Activated CD4-positive, alpha-beta T cell treated with anti-CD3 and anti-CD28 coated beads, Interleukin-2, amount 10 ng/mL, durations not matched to agents 24 days and 14 days (primary cell): ENCODE results near the gene NUDT22. TPM values are rescaled to one million over a fixed set of nuclear protein-coding genes. Genes with fewer than 3 reads are reported as not detected.
"Not testable (repeated sequence)": the region's sequence is repeated elsewhere in the genome, so short reads cannot be mapped to it uniquely, and the experiment has no call there.

ENCODE experiments used
- DNase-seq: peaks from one replicate; pipeline ENCODE4 v3.0.0; 2022
- H3K27ac Mint-ChIP-seq: one replicate; pipeline ENCODE4 v1.8.0; 2022; ENCODE audit warnings: mild to moderate bottlenecking, mixed read lengths
- H3K27me3 Mint-ChIP-seq: one replicate; pipeline ENCODE4 v1.8.0; 2022; ENCODE audit warnings: mixed read lengths
- H3K36me3 Mint-ChIP-seq: one replicate; pipeline ENCODE4 v1.8.0; 2022; ENCODE audit warnings: low read depth, mild to moderate bottlenecking, mixed read lengths
- H3K4me1 Mint-ChIP-seq: one replicate; pipeline ENCODE4 v1.8.0; 2021; ENCODE audit warnings: mixed read lengths
- H3K4me3 Mint-ChIP-seq: one replicate; pipeline ENCODE4 v1.8.0; 2022; ENCODE audit warnings: mild to moderate bottlenecking, moderate library complexity, mixed read lengths
- H3K9me3 Mint-ChIP-seq: one replicate; pipeline ENCODE4 v1.8.0; 2021; ENCODE audit warnings: mixed read lengths
- intact Hi-C: fragments of 100-400 bp; cut with micrococcal nuclease; formaldehyde crosslinking; loops from one replicate; pipeline ENCODE4 v1.15.1; 2023
- total RNA-seq: library from RNA; stranded (reverse); gene quantifications from 2 replicates; pipeline ENCODE4 v1.2.3, GENCODE V29; 2022

The NUDT22 gene
- total RNA-seq, 1 donor from 2014 or later = 72.6 TPM

DNA sequence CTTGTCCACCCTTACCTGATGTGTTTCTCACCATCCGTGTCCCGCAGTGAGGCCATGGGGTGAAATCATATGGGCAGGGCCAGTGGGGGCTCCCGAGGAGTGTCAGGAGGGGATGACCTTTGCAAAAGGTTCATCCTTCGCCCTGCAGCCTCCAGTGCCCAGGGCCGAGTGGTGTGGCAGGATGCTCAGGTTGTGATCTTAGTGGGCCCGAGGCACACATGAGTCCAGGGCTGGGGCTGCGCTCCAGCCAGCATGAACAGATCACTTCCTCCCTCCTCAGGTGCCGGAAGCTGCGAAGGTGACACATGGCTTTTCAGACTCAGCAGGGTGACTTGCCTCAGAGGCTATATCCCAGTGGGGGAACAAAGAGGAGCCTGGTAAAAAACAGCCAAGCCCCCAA, 12.0 kb downstream of the NUDT22 start:
- Mint-ChIP-seq H3K27ac (peak overlapping the region; percentile 40), H3K27me3 (no peaks in the 10 kb centered on the region), H3K9me3 (no peaks in the 10 kb centered on the region), H3K4me3 (peak overlapping the region; percentile 9), H3K36me3 (peaks cover 29% of the 10 kb centered on the region), H3K4me1 (peaks cover 42% of the 10 kb centered on the region)
- intact Hi-C loops = no loop called here
- no peak for DNase-seq

DNA sequence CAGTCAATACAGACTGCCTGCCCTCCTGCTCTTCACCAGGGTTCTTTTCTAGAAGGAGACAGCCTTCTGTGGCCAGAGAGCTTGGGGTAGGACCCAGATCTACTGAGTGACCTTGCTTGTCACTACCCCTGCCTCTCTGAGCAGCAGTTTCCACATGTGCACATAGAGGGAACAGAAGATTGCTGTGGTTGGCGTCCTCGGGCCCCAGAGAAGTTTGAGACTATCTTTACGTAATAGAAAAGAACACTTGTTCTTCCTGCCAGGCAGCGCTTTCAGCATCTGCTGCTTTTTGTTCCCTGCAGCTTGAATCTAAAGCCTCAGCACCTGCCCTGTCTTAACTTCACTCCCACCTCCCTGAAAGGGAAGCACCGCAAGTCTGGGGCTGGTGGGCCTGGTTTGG, 12.9 kb downstream of the NUDT22 start:
- Mint-ChIP-seq H3K4me3 (no peak overlapping the region), H3K27ac (peak overlapping the region; percentile 48), H3K9me3 (no peaks in the 10 kb centered on the region), H3K36me3 (peaks cover 39% of the 10 kb centered on the region), H3K4me1 (peaks cover 44% of the 10 kb centered on the region), H3K27me3 (no peaks in the 10 kb centered on the region)
- DNase-seq = no peak
- intact Hi-C loops = no loop called here

DNA sequence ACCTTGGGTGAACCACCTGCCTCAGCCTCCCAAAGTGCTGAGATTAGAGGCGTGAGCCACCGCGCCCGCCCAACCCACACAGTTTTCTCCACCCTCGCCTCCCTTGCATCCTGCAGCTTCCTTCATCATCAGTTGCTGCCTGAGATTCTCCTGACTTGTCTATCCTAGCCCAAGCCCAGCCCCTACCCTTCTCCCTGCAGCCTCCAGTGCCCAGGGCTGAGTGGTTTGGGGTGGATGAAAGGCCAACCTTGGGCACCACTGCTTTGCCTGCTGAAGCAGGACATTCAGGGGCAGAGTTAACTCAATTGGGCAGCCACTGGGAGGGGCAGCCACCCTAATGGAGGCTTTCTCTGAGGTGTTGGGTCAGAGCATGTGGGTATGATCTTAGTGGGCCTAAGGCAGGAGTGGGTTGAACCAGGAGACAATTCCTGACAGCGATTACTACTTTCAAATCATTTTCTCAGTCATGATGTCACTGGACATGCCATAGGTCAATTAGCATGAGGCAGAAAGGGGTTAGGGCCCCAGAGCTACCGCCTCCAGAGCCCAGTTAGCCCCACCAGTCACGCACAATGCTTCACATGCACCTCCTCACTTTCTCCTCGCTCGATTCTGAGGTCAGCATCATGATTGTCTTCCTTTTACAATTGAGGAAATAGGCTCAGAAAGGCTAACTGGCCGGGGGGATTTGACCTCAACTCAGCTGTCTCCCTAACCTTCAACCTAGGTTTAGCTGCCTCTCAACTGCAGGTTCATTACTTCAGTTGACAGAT, 13.8 kb downstream of the NUDT22 start:
- Mint-ChIP-seq H3K27ac (peak overlapping the region; percentile 97), H3K9me3 (no peaks in the 10 kb centered on the region), H3K4me3 (peak overlapping the region; percentile 95), H3K36me3 (peaks cover 41% of the 10 kb centered on the region), H3K4me1 (peaks cover 44% of the 10 kb centered on the region), H3K27me3 (no peaks in the 10 kb centered on the region)
- intact Hi-C loops = loop anchor here (2.0 to 10.0 kb wide), 5 partner anchors 33 to 1635 kb away; partner anchors contain the start of genes BAD, FERMT3, GPR137 and MTA2
- DNase-seq = no peak

DNA sequence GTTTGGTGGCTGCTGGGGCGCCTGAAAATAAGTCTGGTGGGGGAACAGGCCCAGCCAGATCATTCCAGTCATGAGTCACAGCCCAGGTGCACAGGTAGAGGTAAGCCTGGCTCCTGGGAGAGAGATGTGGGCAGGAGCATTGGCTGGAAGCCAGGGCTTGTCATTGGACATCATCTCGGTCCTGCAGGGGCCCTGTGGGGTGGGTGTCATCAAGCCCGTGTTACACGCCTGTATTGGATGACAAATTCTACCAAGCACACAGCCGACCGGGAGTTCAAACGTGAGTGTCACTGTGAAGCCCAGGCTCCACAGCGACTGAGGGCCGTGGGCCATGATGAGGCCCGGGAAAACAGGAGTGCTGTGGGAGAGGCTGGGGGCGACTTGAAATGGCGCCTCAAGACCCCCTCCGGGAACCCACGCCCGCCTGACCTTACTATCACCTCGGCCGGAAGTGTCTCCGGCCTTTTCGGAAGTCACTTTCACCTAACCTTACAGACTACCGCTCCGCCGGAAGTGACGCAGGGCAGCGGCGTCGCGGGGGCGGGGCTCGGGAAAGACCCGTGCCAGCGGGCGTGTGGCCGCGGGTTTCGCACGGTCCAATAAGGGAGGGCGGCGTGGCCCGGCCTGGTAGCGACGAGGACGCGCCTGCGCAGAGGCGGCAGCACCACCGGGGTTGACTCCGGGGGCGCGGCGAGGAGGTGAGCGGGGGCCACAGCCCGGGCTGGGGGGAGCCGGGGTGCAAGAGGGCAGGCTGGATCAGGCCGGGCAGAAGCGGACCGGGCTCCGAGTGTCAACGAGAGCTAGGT, 14.6 kb downstream of the NUDT22 start, which contains the start of gene FKBP2:
TSS of gene FKBP2 (plus strand) at position 661 of the 806 bp plus-strand sequence. CDS start 1,293 bp downstream, outside the sequence.
- DNase-seq = peak; percentile 100
- H3K27ac Mint-ChIP-seq = peak within 1 kb of the TSS; percentile 97
- intact Hi-C loops = loop anchor here (1.0 to 10.0 kb wide), 7 partner anchors 10 to 1636 kb away; partner anchors contain the start of genes BAD, DNAJC4, FERMT3 and GPR137
- H3K36me3 Mint-ChIP-seq = peaks cover 41% of the 10 kb centered on the region
- no peaks in the 10 kb centered on the region for H3K9me3 Mint-ChIP-seq
- H3K27me3 Mint-ChIP-seq = no peaks in the 10 kb centered on the region
- peak within 1 kb of the TSS; percentile 95 for H3K4me3 Mint-ChIP-seq
- H3K4me1 Mint-ChIP-seq = peaks cover 40% of the 10 kb centered on the region

DNA sequence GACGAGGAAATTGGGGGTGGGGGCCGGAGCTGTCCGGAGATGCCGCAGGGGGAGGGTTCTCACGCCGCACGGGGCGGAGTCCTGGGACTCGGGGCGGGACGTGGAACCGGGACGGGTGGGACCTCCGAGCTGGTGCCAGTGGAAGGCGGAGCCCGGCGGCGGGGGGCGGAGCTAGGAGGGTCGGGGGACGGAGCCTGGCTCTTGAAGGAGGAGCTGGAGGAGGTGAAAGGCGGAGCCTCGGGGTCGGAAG, 15.1 kb downstream of the NUDT22 start:
- Mint-ChIP-seq H3K4me3 (peak overlapping the region; percentile 95), H3K9me3 (no peaks in the 10 kb centered on the region), H3K27me3 (no peaks in the 10 kb centered on the region), H3K4me1 (peaks cover 39% of the 10 kb centered on the region), H3K27ac (peak overlapping the region; percentile 97), H3K36me3 (peaks cover 41% of the 10 kb centered on the region)
- intact Hi-C loops = loop anchor here (1.0 to 10.0 kb wide), 7 partner anchors 11 to 1636 kb away; partner anchors contain the start of genes BAD, DNAJC4, FERMT3 and GPR137
- peak; percentile 100 for DNase-seq

DNA sequence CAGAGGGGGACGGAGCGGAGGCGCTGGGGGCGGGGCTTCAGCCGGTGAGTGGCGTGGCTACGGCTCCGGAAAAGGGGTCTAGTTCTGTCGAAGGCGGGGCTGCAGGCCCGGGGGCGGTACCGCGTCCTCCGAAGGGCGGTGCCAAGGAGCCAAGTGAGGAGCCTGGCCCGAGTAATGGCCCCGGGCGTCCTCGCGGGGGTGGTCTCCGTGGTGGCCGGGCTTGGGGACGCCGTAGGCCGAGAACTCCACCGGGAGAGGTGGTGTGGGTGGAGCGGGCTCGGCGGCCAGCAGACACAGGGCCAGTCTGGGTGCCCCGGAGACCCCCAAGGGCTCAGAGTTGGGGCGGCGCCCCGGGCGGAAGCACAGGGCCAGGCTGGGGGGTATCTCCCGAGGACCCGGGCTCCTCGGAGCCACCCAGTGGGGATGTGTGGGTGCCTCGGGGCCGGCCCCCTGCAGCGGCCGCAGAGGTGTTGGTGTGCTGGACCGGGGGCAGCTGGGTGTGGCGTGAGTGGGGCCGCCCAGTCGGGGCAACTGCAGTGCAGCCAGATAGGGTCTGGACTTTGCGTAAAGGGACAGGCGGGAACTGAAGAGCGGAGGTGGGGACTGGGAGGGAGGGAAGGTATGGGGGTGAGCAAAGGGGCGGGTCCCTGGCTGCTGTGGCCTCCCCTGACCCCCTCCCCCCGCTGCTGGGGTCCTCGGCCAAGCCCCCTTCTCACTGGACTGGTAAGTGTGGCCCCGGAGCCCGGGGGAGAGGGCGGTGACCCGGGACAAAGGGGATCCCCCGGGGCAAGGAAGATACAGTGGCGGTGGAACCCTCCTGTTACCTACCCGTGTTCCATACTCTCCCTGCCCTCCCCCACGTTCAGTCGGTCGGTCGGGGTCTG, 15.7 kb downstream of the NUDT22 start:
- DNase-seq = no peak
- H3K27ac Mint-ChIP-seq = peak overlapping the region; percentile 97
- H3K4me1 Mint-ChIP-seq = peaks cover 39% of the 10 kb centered on the region

DNA sequence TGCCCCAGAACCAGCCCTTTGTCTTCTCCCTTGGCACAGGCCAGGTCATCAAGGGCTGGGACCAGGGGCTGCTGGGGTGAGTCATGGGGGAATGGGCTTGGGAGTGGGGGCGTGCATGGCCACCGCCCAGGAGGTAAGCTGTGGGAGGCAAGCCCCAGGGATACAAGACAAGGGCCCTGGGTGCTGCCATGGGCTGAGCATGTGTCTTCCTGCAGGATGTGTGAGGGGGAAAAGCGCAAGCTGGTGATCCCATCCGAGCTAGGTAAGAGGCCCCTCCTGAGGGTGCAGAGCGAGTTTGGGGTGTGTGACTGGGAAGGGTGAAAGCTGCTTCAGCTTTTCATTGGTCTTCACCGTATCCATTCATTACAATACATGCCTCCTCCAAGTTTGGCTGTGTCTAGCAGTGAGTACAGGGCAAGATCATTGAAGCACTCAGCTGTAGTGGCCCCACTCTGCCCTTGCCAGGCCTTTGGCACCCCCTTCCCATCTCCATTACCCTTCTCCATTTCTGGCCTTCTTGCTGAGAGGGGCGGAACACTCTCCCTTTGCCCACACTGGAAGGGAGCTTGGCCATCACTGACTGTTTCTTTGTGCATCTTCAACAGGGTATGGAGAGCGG, 17.3 kb downstream of the NUDT22 start:
- no peak for DNase-seq
- no peaks in the 10 kb centered on the region for H3K27me3 Mint-ChIP-seq
- H3K27ac Mint-ChIP-seq = peak overlapping the region; percentile 16
- peaks cover 32% of the 10 kb centered on the region for H3K4me1 Mint-ChIP-seq
- H3K9me3 Mint-ChIP-seq = no peaks in the 10 kb centered on the region
- intact Hi-C loops = loop anchor here (10.0 kb wide), 1 partner anchor 1639 kb away; the partner anchor contains the start of gene MTA2
- peaks cover 31% of the 10 kb centered on the region for H3K36me3 Mint-ChIP-seq
- peak overlapping the region; percentile 95 for H3K4me3 Mint-ChIP-seq

More for the DNA sequence above, 15.7 kb downstream of the NUDT22 start:
- Mint-ChIP-seq H3K27me3 (no peaks in the 10 kb centered on the region), H3K4me3 (peak overlapping the region; percentile 95), H3K36me3 (peaks cover 41% of the 10 kb centered on the region), H3K9me3 (no peaks in the 10 kb centered on the region)
- intact Hi-C loops = loop anchor here (1.0 to 10.0 kb wide), 7 partner anchors 11 to 1637 kb away; partner anchors contain the start of genes BAD, DNAJC4, FERMT3 and GPR137

DNA sequence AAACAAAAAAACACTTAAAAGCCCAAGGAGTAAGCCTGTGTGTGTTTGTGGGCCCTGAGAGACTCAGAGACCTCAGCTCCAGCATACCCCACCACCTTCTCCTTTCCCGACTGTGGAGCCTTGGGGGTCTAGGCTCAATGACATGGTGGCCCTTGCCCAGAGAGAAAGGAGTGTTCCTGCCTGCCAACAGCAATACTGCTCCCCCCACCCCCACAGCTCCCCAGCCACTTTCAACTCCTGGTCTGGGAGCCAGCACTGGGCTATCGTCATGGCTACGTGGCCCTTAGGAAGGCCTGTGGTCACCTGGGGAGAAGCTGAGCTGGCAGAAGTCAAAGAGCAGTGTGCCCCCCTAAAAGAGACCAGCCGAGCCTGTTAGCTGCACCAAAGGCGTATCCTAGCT, 18.0 kb downstream of the NUDT22 start:
- H3K4me3 Mint-ChIP-seq = peak overlapping the region; percentile 95

DNA sequence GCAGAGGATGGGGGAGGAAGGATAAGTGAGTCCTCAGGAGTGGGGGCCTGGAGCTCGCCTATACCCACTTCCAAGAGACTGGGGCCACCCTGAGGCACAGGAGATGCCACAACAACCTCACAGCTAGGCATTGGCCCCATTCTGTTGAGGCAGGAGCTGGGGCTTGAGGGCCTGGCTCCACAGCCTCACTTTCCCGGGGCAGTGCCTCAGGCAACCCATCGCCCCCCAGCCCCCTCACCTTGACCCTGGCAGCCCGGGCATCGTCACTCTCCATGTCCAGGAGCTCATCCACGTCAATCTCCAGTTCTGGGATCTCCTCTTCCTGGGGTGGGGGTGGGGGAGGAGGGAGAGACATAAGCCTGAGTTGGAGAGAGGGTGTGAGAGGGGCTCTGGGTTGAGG, 18.9 kb downstream of the NUDT22 start:
- H3K27ac Mint-ChIP-seq = peak overlapping the region; percentile 41
- H3K27me3 Mint-ChIP-seq = no peaks in the 10 kb centered on the region
- H3K4me3 Mint-ChIP-seq = peak overlapping the region; percentile 90
- peaks cover 26% of the 10 kb centered on the region for H3K4me1 Mint-ChIP-seq
- DNase-seq = no peak
- intact Hi-C loops = loop anchor here (10.0 kb wide), 1 partner anchor 1640 kb away; the partner anchor contains the start of gene MTA2
- H3K9me3 Mint-ChIP-seq = no peaks in the 10 kb centered on the region
- H3K36me3 Mint-ChIP-seq = peaks cover 27% of the 10 kb centered on the region

More for the DNA sequence above, 18.0 kb downstream of the NUDT22 start:
- H3K27ac Mint-ChIP-seq = peak overlapping the region; percentile 45
- H3K27me3 Mint-ChIP-seq = no peaks in the 10 kb centered on the region
- peaks cover 27% of the 10 kb centered on the region for H3K36me3 Mint-ChIP-seq
- no peak for DNase-seq
- peaks cover 26% of the 10 kb centered on the region for H3K4me1 Mint-ChIP-seq
- no peaks in the 10 kb centered on the region for H3K9me3 Mint-ChIP-seq
- intact Hi-C loops = loop anchor here (10.0 kb wide), 1 partner anchor 1639 kb away; the partner anchor contains the start of gene MTA2

DNA sequence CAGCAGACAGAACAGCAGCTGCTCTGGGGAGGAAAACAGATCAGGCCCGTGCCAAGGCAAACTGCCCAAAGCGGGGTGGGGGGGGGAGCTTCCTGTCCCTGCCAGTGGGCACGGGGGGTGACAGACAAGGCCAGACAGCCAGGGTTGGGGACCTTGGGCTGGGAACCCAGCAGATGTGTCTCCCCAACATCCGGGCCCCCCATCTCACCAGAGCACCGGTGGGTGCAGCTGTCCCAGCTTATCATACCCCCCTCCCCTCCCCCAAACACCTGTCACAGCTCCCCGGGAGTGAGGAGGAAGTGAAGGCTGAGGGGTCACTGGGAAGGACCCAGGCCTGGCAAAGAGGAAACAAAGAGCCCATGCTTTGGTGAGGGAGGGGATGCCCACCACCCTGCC, 19.3 kb downstream of the NUDT22 start:
- peaks cover 24% of the 10 kb centered on the region for H3K4me1 Mint-ChIP-seq
- DNase-seq = no peak
- intact Hi-C loops = loop anchor here (10.0 kb wide), 1 partner anchor 1641 kb away; the partner anchor contains the start of gene MTA2
- H3K4me3 Mint-ChIP-seq = peak overlapping the region; percentile 90
- H3K9me3 Mint-ChIP-seq = no peaks in the 10 kb centered on the region
- peak overlapping the region; percentile 94 for H3K27ac Mint-ChIP-seq
- H3K36me3 Mint-ChIP-seq = peaks cover 23% of the 10 kb centered on the region
- H3K27me3 Mint-ChIP-seq = no peaks in the 10 kb centered on the region

DNA sequence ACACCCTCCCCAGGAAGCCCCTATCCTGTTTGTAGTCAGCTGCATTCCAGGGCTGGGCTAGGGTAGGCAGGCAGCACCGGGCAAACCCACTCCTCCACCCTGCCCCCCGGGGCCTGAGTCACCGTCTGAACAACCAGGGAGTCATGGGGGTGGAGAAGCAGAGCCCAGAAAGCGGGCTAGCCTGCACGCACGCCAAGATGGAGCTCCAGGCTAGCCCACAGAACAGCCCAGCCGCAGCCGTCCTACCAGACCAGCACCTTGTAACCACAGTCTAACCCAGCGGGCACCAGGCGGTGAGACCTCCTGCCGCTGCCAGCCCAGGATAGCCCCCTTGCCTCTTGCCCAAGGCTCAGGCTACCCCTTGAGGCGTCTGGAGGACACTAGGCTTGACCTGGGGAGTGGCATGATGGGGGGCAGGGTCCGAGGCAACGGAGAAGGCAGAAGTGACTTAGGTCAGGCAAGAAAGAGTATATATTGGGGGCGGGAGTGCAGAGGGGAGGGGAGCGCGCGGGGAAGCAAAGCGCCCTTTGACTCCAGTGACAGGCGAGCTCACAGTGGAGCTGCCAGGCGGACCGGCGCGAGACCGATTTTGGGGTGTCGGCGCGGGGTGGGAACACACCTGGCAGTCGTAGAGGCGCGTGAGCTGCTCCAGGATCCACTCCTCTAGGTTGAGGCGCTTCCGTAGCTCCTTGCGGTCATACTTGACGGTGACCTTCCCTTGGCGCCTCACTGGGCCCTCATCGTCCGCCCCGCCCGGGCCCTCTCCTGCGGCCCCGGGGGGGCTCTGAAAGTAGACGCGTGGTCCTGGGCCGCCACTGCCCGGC, 19.9 kb downstream of the NUDT22 start:
- H3K9me3 Mint-ChIP-seq = no peaks in the 10 kb centered on the region
- H3K4me1 Mint-ChIP-seq = peaks cover 24% of the 10 kb centered on the region
- no peaks in the 10 kb centered on the region for H3K27me3 Mint-ChIP-seq
- peak overlapping the region; percentile 94 for H3K27ac Mint-ChIP-seq
- DNase-seq = peak; percentile 82
- peaks cover 20% of the 10 kb centered on the region for H3K36me3 Mint-ChIP-seq
- peak overlapping the region; percentile 90 for H3K4me3 Mint-ChIP-seq
- intact Hi-C loops = loop anchor here (1.0 to 10.0 kb wide), 2 partner anchors 59 to 1641 kb away; partner anchors contain the start of genes ESRRA and MTA2

DNA sequence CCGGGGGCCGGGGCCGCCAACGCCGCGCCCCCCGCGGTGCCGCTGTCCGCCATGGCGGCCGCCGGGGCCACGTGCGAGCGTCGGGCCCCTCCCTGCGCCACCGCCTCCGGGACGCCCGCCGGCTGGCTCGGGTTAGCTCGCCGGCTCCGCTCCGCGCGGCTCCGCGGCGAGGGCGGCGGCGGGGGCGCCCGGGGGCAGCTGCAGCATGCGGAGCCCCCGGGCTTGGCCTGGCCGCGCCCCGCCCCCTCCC, 20.5 kb downstream of the NUDT22 start:
- H3K9me3 Mint-ChIP-seq, H3K27me3 Mint-ChIP-seq, DNase-seq: not testable (repeated sequence)
- Mint-ChIP-seq H3K4me3 (peak overlapping the region; percentile 90), H3K36me3 (peaks cover 19% of the 10 kb centered on the region), H3K27ac (peak overlapping the region; percentile 86), H3K4me1 (peaks cover 25% of the 10 kb centered on the region)
- intact Hi-C loops = loop anchor here (1.0 to 10.0 kb wide), 2 partner anchors 59 to 1642 kb away; partner anchors contain the start of genes ESRRA and MTA2
